GM10847 (cell line): ENCODE results near the gene LHFPL2.

ENCODE experiments used
- POLR2A ChIP-seq: IDR thresholded peaks from 2 replicates; pipeline ENCODE4 v1.6.1; 2011; ENCODE audit not compliant: insufficient read length; ENCODE audit errors: extremely low read depth

LHFPL2 gene

DNA sequence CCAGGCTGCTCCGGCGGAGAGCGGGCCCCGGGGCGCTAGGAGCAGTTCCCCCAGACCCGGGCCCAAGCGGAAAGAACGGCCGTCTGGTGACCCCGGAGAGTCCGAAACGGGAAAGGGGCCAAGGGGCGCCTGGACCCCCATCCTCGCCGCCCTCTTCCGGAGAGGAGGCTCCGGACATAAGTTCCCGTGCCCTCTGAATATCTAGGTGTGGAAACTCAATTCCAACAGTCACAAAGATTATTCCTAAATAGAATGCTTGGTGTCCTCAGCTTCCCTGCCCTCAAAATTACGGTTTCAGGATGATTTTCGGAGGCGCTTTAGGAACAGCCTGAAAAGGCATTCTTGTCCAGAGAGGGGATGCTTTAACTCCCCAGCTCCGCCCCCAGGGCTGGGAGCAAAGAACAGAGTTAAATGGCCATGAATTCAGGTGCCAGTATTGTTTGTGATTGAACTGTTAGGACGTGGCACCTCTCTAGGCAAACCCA is 681 bp upstream of the LHFPL2 start:
- TF ChIP-seq POLR2A = no peak

DNA sequence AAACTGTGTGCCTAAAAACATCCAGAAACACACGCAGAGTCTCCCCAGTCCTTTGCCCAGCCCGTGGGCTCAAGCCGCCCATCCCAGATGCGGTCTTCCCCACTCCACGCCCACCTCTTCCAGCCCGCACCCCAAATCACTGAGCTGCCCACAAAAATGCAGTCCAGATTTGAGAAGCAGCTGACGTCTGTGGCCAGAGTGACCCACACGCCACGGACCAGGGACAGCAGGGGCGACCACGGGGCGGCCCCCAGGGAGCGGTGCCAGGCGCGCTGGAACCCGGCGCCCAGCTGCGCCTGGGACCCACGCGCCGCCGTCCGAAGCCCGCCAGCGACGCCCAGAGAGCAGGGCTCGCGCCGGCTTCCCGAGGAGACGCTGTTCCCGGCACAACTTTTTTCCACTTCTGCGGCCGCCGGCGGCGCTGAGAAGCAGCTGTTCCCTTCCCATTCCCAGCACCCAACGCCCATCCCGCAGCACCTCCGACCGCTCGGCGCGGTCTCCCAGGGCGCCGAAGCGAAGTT is 674 bp downstream of the LHFPL2 start:
- TF ChIP-seq POLR2A = no peak

DNA sequence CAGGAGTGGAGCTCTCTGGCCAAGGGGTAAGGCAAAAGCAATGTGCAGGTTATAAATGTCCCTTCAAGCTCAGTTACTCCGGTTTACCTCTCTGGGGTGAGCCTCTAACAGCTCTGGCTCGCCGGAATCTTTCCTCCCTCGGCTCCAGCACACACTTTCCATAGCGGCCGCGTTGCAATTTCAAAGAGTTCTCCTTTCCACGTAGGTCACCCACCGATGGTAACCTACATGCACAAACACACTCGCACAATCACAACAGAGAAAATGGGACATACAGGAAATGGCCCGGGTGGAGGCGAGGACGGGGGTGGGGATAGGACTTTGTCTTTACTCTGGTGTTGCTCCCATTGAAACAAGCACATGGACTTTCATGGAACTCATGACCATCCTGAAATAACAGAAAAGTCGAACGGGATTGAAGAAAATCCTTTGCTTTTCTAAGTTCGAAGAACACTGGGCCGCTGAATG is 1.2 kb downstream of the LHFPL2 start:
- no peak for TF ChIP-seq POLR2A

DNA sequence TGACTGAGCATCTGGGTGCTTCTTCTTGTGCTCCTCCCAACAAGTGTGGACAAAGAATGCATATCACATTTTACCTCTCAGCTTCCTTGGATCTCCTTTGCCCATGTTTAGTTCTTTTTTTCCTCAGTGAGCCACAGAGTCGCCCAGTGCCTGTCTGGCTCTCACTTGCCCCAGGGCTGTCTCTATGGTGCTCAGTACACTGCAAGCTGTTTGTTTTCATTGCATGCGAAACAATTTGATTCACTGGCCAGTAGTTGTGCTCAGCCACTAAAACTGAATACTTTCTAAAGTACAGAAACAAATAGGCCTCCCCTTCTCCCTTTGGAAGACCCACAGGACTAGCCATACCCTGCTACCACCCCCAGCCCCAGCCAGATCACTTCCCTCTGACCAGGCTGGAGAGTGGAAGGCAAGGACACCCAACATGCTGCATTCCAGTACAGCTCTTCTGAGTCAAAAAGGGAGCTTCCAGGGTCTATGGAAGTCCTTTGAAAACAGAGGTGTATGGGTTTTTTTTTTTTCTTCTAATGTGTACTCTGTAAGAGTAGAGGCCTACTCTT is 3.8 kb downstream of the LHFPL2 start:
- no peak for TF ChIP-seq POLR2A

DNA sequence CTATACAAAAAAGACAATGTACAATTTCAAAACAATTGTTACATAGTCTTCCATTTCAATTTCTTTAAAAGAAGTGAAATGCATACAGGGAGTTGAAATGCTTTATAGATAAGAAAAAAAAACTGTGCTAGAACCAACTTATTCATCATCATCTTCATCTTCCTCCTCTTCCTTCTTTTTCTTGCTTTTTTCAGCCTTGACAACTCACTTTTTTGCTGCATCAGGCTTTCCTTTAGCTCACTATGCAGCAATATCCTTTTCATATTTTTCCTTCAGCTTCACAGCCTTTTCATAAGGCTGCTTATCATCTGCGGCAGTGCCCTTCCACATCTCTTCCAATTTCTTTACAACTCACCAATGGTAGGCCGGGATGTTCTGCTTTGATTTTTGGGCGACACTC is 4.4 kb downstream of the LHFPL2 start:
- TF ChIP-seq POLR2A = no peak

DNA sequence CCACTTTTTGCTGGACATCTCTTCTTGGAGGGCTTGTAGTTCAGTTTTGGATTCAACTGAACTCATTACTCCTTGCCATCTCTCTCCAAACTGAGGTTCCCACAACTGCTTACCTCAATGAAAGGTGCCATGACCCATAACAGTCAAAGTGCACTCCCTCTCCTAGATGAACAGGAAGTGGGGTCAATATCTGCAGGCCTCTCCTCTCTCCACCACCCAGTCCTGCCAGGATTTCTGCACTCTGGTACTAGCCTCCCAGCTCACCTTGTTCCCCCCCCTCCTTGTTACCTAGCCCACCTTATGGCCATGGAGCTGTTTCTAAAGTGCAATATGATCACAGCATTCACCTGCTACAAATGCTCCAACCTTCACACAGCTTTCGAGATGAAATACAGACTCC is 5.9 kb downstream of the LHFPL2 start:
- no peak for TF ChIP-seq POLR2A

DNA sequence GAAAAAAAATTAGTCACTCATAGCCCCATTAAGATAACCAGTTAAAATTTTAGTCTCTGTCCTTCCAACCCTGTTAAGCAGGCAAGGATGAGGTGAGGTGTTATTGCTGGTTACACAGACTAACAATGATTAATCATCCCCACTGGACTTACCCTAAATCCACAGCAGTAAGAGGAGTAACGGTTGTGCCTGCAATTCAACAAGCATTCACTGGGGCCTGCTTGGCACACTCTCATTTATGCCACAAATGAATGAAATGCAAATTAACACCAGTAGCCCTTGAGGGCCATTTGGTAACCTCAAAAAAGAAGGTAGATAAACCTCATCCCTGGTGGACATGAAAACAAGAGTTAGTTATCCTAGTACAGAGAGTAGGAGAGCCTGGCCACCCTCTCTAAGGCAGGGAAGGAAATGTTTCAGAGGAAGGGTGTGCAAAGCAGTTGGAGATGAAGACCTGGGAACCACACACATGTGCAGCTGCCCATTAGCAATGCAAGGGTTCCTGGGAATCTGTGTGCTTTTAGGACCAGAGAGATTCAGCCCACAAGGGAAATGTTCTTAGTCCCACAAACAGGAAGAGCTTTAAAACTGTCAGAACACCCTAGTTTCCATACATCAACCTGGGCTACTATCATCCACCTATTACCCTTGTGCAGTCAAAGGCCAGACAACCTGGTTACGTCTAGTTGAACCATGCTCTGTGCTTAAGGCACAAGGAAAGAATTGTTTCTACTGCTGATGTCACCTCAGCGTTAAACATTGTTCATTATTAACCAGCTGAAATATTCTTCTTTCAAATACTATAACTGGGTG is 7.7 kb downstream of the LHFPL2 start:
- no peak for TF ChIP-seq POLR2A

DNA sequence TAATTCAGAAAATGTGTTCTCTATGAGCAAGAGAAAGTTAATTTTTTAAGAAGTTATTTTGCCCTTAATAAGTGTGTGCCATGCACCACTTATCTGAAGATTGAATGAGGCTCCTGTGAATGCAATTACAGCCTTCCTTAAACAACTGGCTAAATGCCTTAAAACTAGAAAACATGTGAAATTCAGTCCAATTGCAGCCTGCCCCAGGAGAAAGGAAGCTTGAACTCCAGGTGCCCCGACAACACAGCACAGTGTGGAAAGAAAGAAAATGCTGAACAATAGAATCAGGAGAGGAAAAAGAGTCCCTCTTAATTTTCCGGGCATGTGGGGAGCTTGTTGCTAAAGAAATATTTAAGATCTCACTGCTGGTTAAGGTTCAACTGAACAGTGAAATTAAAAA is 8.8 kb downstream of the LHFPL2 start:
- TF ChIP-seq POLR2A = no peak

DNA sequence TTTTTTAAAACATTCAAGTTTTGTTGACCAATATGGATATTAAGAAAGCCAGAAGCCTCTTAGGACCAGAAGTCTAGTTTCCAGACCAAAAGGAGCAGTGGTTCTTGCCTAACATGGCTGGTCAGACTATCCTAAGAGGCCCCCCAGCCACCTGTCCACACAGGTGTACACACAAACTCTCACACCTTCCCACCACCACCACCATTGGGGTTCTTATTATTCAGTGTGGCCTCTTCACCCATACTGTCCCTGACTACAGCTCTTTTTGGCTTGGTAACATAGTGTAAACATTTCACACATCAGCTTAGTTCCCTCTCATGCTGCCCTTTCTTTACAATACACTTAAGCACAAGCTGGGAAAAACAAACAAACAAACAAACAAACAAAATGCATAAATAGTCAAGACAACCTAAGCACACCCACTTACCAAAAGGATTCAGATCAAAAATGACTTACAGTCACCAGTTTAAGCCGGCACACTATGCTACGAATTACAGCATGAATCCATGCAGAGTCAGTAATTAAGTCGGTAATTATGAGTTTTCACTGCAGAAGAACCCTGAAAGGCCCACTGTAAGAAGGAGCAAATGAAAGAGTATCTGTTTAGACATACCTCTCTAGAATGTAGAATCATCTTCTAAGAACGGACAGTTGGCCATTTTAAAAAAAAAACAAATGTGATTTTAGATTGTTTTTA is 9.5 kb downstream of the LHFPL2 start:
- TF ChIP-seq POLR2A = no peak

DNA sequence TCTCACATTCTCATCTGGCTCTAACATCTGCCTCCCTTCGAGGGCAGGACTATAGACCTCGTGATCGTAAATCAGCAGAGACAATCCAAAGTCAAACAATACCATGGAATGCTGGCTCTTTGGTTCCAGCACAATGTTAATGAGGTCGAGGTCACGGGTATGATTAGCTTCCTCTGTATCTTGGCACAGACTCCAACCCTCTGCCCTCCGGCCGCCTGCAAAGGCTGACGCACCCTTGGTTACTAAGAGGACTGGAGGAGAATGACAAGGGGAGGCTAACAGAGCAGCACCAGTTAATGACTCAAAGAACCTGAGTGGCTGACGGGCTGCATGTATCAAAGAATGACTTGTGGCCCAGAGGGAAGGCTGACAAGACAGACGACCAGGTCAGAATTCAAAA is 10.1 kb downstream of the LHFPL2 start:
- no peak for TF ChIP-seq POLR2A

DNA sequence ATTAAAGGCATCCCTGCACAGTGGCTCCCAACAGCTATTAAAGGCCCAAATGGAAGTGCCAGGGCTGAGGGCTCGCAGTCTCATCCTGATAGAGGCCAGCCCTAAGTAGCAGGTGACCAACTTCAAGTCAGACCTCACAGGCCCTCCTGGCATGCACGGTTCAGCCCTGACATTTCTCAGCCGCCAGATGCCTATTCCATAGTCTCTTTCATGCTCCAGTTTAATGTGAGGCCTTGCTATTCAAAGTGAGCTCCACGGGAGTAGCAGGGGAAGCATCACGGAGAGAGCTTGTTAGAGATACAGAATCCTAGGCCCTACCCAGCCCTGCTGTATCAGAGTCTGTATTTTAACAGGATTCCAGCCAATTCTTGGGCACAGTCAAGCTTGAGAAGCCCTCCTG is 11.1 kb downstream of the LHFPL2 start:
- no peak for TF ChIP-seq POLR2A

DNA sequence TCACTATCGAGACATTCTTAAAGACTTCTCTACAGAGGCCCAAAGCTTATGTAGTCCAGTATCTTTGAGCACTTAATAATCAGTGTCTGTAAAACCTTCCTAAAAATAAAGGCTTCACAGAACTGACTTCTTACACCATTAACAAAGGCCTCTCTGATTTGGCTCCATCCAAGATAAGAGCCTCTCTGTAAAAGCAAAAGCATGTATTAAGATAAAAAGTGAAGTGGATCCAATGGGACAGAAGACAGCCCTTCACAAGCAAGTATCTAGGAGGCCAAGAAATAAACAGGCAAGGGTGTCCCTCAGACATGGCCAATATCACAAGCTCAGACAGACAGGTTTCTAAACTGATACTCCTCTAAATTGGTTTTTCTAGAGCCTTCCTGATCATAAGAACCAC is 11.9 kb downstream of the LHFPL2 start:
- TF ChIP-seq POLR2A = no peak

DNA sequence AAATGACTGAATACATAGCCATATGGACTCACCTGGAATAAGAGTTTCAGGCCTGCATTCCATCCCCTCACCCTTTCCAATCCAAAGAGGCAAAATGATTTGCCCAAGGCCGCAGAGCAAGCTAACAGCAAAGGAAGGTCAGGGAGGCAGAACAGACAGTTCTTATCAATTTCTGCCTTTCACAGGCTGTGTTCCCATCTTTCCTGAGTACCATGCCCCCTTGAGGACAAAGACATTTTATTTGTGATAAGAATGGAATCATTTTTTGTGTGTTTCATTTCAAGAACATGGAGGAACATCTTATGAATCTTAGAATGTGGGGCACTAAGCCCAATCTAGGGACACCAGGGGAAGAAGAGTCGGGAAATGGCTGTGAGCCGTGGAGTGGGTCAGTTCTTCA is 13.9 kb downstream of the LHFPL2 start:
- no peak for TF ChIP-seq POLR2A

DNA sequence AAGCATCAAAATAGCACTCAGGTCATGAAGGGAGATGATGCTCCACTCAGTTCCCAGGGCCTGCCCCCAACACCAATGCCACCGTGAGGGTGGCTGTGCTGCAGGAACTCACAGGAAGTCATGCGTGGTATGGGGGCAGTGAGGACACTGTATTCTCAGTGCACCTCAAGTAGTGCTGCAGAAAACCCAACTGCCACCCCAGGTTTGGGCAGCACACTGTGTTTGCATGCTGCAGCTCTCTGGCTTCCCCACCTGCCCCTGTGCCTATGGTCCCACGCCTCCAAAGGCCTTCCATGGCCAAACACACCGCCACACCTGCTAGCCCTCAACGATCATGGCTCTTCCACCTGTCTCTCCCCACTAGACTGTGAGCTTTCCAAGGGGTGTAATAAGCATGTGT is 14.3 kb downstream of the LHFPL2 start:
- no peak for TF ChIP-seq POLR2A

DNA sequence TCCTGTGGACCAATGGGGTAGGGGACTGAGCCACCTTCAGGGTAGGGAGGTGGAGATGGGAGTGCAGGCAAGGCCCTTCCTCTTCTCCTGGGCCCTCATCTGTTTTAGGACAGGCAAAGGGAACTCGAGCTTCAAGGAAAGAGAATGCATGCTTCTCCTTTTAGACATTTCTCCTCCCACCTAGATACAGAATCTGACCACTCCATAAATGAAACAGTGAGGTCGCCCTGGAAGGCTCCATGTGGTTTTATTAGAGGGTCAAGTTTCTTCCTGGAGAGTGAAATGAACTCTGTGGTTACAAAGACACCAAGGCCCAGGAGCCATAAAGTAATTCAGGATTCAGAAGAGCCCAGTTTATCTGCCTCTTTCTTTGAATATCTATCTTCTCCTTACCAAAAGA is 14.9 kb downstream of the LHFPL2 start:
- TF ChIP-seq POLR2A = no peak

DNA sequence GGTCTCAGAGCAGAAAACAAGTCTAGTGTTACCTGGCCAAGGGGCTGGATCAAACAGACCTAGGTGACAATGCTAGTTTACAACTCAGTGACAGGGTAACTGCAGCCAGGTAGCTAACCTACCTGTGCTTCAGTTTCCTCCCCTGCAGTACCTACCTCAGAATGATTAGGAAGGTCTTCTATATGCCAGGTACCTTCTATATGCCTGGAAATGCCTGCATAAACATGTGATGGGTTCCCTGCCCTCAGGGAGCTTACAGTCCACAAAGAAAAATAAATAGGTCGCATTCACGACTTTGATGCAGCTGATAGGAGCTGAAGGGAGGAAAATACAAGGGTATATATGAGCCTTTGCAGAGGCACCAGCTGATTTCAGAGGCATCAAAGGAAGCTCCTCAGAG is 16.1 kb downstream of the LHFPL2 start:
- TF ChIP-seq POLR2A = no peak
